GM12892 (cell line): Measurements from ENCODE around the gene IGDCC3.
"Not testable (repeated sequence)": the region's sequence is repeated elsewhere in the genome, so short reads cannot be mapped to it uniquely, and the experiment has no call there.

ENCODE experiments used
- DNase-seq: peaks from one replicate; pipeline ENCODE4 v3.0.0; 2011; ENCODE audit not compliant: insufficient read length
- FAIRE-seq: peaks from 2 replicates; lab custom pipeline; 2011; peaks lifted over from hg19 to GRCh38; lab: Jason Lieb, UNC
- POLR2A ChIP-seq: IDR thresholded peaks from 2 replicates; pipeline ENCODE4 v1.6.1; 2011; ENCODE audit warnings: low read depth, low read length, control low read depth
- POLR2AphosphoS5 ChIP-seq: IDR thresholded peaks from 2 replicates; pipeline ENCODE4 v1.6.1; 2011; ENCODE audit warnings: low read depth, low read length, control low read depth
- TAF1 ChIP-seq: IDR thresholded peaks from 2 replicates; pipeline ENCODE4 v1.6.1; 2011; ENCODE audit warnings: low read depth, mild to moderate bottlenecking, control low read depth, low read length, borderline replicate concordance

IGDCC3 gene

GRCh38 chr15:65361708-65362459 is 15.9 kb downstream of the IGDCC3 start:
- DNase-seq (no peak), FAIRE-seq (no peak)
- TF ChIP-seq POLR2A (no peak), TAF1 (no peak), POLR2AphosphoS5 (no peak)

- DNase-seq (no peak), FAIRE-seq (no peak)
- TF ChIP-seq TAF1, result no peak
- no peak for TF ChIP-seq POLR2AphosphoS5
- TF ChIP-seq POLR2A, result no peak
Observed at GRCh38 chr15:65360506-65360905, 17.3 kb downstream of the IGDCC3 start.

GRCh38 chr15:65355988-65356353 is 21.8 kb downstream of the IGDCC3 start:
- no peak for TF ChIP-seq POLR2AphosphoS5
- no peak for DNase-seq
- no peak for FAIRE-seq

DNA sequence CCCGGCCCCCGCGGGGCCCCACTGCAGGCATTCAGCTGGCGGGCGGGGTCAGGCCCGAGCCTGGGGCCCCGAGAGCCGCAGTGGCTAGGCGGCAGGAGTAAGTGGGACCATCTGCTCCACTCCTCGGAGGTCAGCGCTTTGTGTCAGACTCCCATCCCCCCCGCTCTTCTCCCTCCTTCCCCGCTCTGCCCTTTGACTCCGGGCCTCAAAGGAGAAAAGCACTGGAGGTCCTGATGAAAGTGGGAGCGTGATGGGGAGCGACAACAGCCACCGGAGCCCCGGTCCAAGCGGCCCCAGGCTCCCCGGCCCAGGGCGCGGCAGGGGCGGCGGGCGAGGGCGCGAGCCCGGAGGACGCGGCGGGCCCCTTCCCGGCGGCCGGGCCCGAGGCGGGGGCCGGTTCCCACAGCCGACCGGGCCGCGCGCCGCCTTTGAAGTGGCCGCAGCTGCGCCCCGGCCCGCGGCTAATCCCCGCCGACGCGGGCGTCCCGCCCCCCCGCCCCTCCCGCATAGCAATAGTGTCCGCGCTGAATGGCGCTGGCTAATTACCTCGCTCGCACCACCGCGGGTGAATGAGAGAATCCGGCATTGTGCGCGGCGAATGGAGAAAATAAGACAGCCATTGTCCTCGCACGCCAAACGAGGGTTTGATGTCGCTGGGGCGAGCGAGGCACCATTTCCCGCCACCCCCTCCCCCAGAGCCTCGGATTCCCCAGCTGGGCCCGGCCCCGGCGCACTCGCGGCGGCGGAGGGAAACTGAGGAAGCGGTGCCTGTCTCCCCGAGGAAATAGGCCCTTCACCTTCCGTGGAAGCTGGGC is 22.4 kb downstream of the IGDCC3 start:
- no peak for DNase-seq
- FAIRE-seq, result no peak
- TF ChIP-seq POLR2A (no peak), POLR2AphosphoS5 (no peak), TAF1 (no peak)

GRCh38 chr15:65354835-65355172 is 23.0 kb downstream of the IGDCC3 start:
- DNase-seq, result no peak
- TF ChIP-seq TAF1 (no peak), POLR2AphosphoS5 (no peak), POLR2A (no peak)
- FAIRE-seq, result no peak

- FAIRE-seq, result not testable (repeated sequence)
Observed at GRCh38 chr15:65351972-65352371, 25.8 kb downstream of the IGDCC3 start.

GRCh38 chr15:65349338-65349737 is 28.5 kb downstream of the IGDCC3 start:
- DNase-seq (no peak), FAIRE-seq (no peak)
- TF ChIP-seq POLR2AphosphoS5 (no peak), POLR2A (no peak)

More at GRCh38 chr15:65351972-65352371, 25.8 kb downstream of the IGDCC3 start:
- not testable (repeated sequence) for DNase-seq

GRCh38 chr15:65347756-65348155 is 30.0 kb downstream of the IGDCC3 start:
- FAIRE-seq, DNase-seq: not testable (repeated sequence)

GRCh38 chr15:65346856-65347598 is 30.8 kb downstream of the IGDCC3 start:
- FAIRE-seq, result no peak
- TF ChIP-seq TAF1 (no peak), POLR2A (no peak), POLR2AphosphoS5 (no peak)
- no peak for DNase-seq

GRCh38 chr15:65344914-65345275 is 32.9 kb downstream of the IGDCC3 start:
- DNase-seq (no peak), FAIRE-seq (no peak)
- TF ChIP-seq TAF1, result no peak
- no peak for TF ChIP-seq POLR2AphosphoS5
- TF ChIP-seq POLR2A, result no peak

GRCh38 chr15:65344214-65344913 is 33.4 kb downstream of the IGDCC3 start:
- no peak for FAIRE-seq
- no peak for DNase-seq
- TF ChIP-seq TAF1 (no peak), POLR2AphosphoS5 (no peak), POLR2A (no peak)

- no peak for TF ChIP-seq TAF1
- no peak for TF ChIP-seq POLR2AphosphoS5
- no peak for TF ChIP-seq POLR2A
- FAIRE-seq, result no peak
Observed at GRCh38 chr15:65343374-65343981, 34.3 kb downstream of the IGDCC3 start.

More at GRCh38 chr15:65343374-65343981, 34.3 kb downstream of the IGDCC3 start:
- no peak for DNase-seq
